ENCODE data around the gene CDKAL1. TPM values are rescaled to one million over a fixed set of nuclear protein-coding genes. Genes with fewer than 3 reads are reported as not detected.

The CDKAL1 gene
- total and polyA plus RNA-seq, 2 donors (not counting 3 experiments of a cell fraction or from before 2014, with no cell fraction given): 6.1 to 20.5 TPM

DNA sequence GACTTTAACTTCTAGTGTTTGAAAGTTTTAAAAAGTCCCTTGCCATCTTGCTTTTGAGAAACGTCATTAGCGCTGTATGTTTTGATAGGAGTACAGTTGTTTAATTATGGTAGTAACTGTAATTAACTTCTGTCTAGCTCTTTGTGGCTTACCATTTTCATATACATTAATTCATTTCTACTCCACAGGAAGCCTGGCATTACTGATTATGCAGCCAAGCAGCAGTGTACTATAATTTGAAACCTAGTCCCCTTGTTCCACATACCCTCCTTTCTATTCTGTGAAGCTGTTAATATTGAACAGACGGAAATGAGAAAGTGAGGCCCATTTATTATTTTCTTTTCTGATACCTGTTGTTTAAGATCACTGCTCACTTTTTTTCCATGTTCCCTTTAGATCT, 235.4 kb downstream of the CDKAL1 start:
- dilution Hi-C loops (cut with MboI; ENCODE audit: extremely low pct_ligation_motif_present, low sequenced_read_pairs): no loop called here
- H3K4me3 ChIP-seq (replicated peaks in 1 of 3; ENCODE audit: insufficient read depth in 1 of 3, low read depth in 1 of 3, low read length in 3 of 3): no peak overlapping the region
- POLR2A ChIA-PET: no interaction called here
- H3K4me1 ChIP-seq (ENCODE audit: control insufficient read depth, extremely low read depth, insufficient read depth, low read length): no peaks in the 10 kb centered on the region
- H3K4me2 ChIP-seq (ENCODE audit: insufficient read depth, low read length): no peak overlapping the region
- no peaks in the 10 kb centered on the region for H4K20me1 ChIP-seq (replicated peaks; ENCODE audit: control insufficient read depth, extremely low read depth, insufficient read depth, low read length)
- CTCF ChIA-PET: no interaction called here
- DNase-seq (ENCODE audit: low read depth, low spot score): no peak
- H3K9me3 ChIP-seq (replicated peaks; ENCODE audit: control insufficient read depth, insufficient read depth, low read length): no peaks in the 10 kb centered on the region
- FAIRE-seq: no peak
- BruUV-seq (replicated peaks): no TSS peak
- H2AFZ ChIP-seq (ENCODE audit: low read depth, low read length): no peak overlapping the region
- H3K27me3 ChIP-seq (ENCODE audit: control insufficient read depth in 2 of 2, insufficient read depth in 2 of 2, low read length in 2 of 2): no peaks in the 10 kb centered on the region
- no peak overlapping the region for H3K9ac ChIP-seq (replicated peaks; ENCODE audit: extremely low read depth, insufficient read depth, low read length)
- H3K9me1 ChIP-seq (replicated peaks; ENCODE audit: control insufficient read depth, extremely low read depth, insufficient read depth, low read length): no peaks in the 10 kb centered on the region
- TF ChIP-seq JUN (IDR thresholded peaks at IDR 0.05; ENCODE audit: borderline replicate concordance, insufficient read depth, insufficient read length, low read depth) (no peak), MYC (IDR thresholded peaks at IDR 0.05; ENCODE audit: low read depth, low read length) (no peak)
- TF ChIP-seq, protein P1, sequence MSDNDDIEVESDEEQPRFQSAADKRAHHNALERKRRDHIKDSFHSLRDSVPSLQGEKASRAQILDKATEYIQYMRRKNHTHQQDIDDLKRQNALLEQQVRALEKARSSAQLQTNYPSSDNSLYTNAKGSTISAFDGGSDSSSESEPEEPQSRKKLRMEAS (IDR thresholded peaks at IDR 0.05; ENCODE audit: insufficient read depth, insufficient read length): no peak
- intact Hi-C loops (cut with micrococcal nuclease): no loop called here
- no peaks in the 10 kb centered on the region for H3K36me3 ChIP-seq (ENCODE audit: control insufficient read depth in 2 of 2, extremely low read depth in 1 of 2, insufficient read depth in 2 of 2, low read length in 2 of 2)
- no peak overlapping the region for H3K27ac ChIP-seq (ENCODE audit: insufficient read depth, low read depth, low read length)
- no peaks in the 10 kb centered on the region for H3K79me2 ChIP-seq (ENCODE audit: control insufficient read depth, insufficient read depth, low read length)

DNA sequence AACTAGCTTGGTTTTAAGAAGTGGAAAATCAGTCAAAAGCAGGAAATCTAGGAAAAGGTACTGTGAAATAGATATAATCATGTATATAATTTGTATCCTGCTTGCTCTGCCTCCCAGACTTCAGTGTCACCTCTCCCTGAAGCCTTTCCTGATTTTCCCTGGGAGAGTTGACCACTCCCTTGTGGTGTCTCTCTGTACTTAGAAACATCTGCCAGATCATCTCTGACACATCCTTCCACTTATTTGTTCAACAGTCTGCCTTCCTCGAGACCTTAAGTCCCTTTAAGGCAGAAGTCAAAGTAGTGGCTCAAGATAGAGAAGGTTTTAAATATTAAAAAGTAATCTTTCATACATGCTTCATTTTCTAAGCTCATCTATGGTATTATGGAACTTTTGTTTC, 236.5 kb downstream of the CDKAL1 start:
- no peaks in the 10 kb centered on the region for H3K9me1 ChIP-seq (replicated peaks; ENCODE audit: control insufficient read depth, extremely low read depth, insufficient read depth, low read length)
- TF ChIP-seq POLR2AphosphoS5 (IDR thresholded peaks at IDR 0.05; ENCODE audit: insufficient read depth, low read depth, low read length): no peak
- TF ChIP-seq POLR2A (IDR thresholded peaks at IDR 0.05; ENCODE audit: low read depth, low read length): no peak
- TF ChIP-seq GATA2 (IDR thresholded peaks at IDR 0.05; ENCODE audit: insufficient read depth, insufficient read length, low read depth, low read length): no peak
- BruUV-seq (replicated peaks): no TSS peak
- H3K4me3 ChIP-seq (replicated peaks in 1 of 3; ENCODE audit: insufficient read depth in 1 of 3, low read depth in 1 of 3, low read length in 3 of 3): no peak overlapping the region
- H2AFZ ChIP-seq (ENCODE audit: low read depth, low read length): no peak overlapping the region
- H3K79me2 ChIP-seq (ENCODE audit: control insufficient read depth, insufficient read depth, low read length): no peaks in the 10 kb centered on the region
- no peak overlapping the region for H3K9ac ChIP-seq (replicated peaks; ENCODE audit: extremely low read depth, insufficient read depth, low read length)
- DNase-seq (ENCODE audit: low read depth, low spot score) (no peak), FAIRE-seq (no peak)
- ChIA-PET POLR2A (no interaction called here), CTCF (no interaction called here)
- H4K20me1 ChIP-seq (replicated peaks; ENCODE audit: control insufficient read depth, extremely low read depth, insufficient read depth, low read length): no peaks in the 10 kb centered on the region
- intact Hi-C loops (cut with micrococcal nuclease) (no loop called here), dilution Hi-C loops (cut with MboI; ENCODE audit: extremely low pct_ligation_motif_present, low sequenced_read_pairs) (no loop called here)
- H3K9me3 ChIP-seq (replicated peaks; ENCODE audit: control insufficient read depth, insufficient read depth, low read length): no peaks in the 10 kb centered on the region
- no peaks in the 10 kb centered on the region for H3K4me1 ChIP-seq (ENCODE audit: control insufficient read depth, extremely low read depth, insufficient read depth, low read length)
- H3K36me3 ChIP-seq (ENCODE audit: control insufficient read depth in 2 of 2, extremely low read depth in 1 of 2, insufficient read depth in 2 of 2, low read length in 2 of 2): no peaks in the 10 kb centered on the region
- H3K27me3 ChIP-seq (ENCODE audit: control insufficient read depth in 2 of 2, insufficient read depth in 2 of 2, low read length in 2 of 2): no peaks in the 10 kb centered on the region
- H3K4me2 ChIP-seq (ENCODE audit: insufficient read depth, low read length): no peak overlapping the region
- H3K27ac ChIP-seq (ENCODE audit: insufficient read depth, low read depth, low read length): no peak overlapping the region
